ENCODE measurements around the gene KRT14.
A peak's percentile ranks its signal among the peaks of the same experiment; 100 is the strongest.
"Not testable (repeated sequence)": the region's sequence is repeated elsewhere in the genome, so short reads cannot be mapped to it uniquely, and the experiment has no call there.

Gene KRT14

GRCh38 chr17:41622340-41623183, 35.9 kb upstream of the KRT14 start:
- not testable (repeated sequence) for DNase-seq

- DNase-seq = no peak
These were observed 35.2 kb upstream of the KRT14 start for GRCh38 chr17:41621916-41622315.

- not testable (repeated sequence) for DNase-seq
These were observed 34.7 kb upstream of the KRT14 start for GRCh38 chr17:41621435-41621817.

GRCh38 chr17:41620583-41621434, 34.1 kb upstream of the KRT14 start:
- DNase-seq = no peak

- DNase-seq = not testable (repeated sequence)
These were observed 33.4 kb upstream of the KRT14 start for GRCh38 chr17:41619927-41620582.

- no peak for DNase-seq
These were observed 32.6 kb upstream of the KRT14 start for GRCh38 chr17:41619036-41619926.

GRCh38 chr17:41618341-41619035, 31.8 kb upstream of the KRT14 start:
- DNase-seq = no peak

GRCh38 chr17:41617698-41618097, 31.0 kb upstream of the KRT14 start:
- DNase-seq = no peak

GRCh38 chr17:41617136-41617535, 30.4 kb upstream of the KRT14 start:
- DNase-seq = no peak

- DNase-seq = not testable (repeated sequence)
These were observed 29.8 kb upstream of the KRT14 start for GRCh38 chr17:41616486-41616885.

- no peak for DNase-seq
These were observed 28.8 kb upstream of the KRT14 start for GRCh38 chr17:41615454-41615853.

GRCh38 chr17:41614767-41615166, 28.1 kb upstream of the KRT14 start:
- not testable (repeated sequence) for DNase-seq

- DNase-seq = no peak
These were observed 27.4 kb upstream of the KRT14 start for GRCh38 chr17:41614098-41614497.

- no peak for DNase-seq
These were observed 26.8 kb upstream of the KRT14 start for GRCh38 chr17:41613277-41614082.

- DNase-seq = not testable (repeated sequence)
These were observed 25.9 kb upstream of the KRT14 start, which contains the start of gene KRT16 for GRCh38 chr17:41612376-41613160. KRT16 (minus strand) TSS chr17:41612767; CDS start chr17:41612688, 79 bp downstream.

- no peak for DNase-seq
These were observed 24.4 kb upstream of the KRT14 start for GRCh38 chr17:41610965-41611640.

- DNase-seq = peak; percentile 43
These were observed 23.4 kb upstream of the KRT14 start for GRCh38 chr17:41610061-41610517.

- DNase-seq = not testable (repeated sequence)
These were observed 20.2 kb upstream of the KRT14 start for GRCh38 chr17:41606930-41607329.

GRCh38 chr17:41602524-41602923, 15.8 kb upstream of the KRT14 start:
- DNase-seq = no peak

All from NCI-H1694 (cell line).